ENCODE measurements around the gene SH3BP5L. TPM values are rescaled to one million over a fixed set of nuclear protein-coding genes. Genes with fewer than 3 reads are reported as not detected.
A peak's percentile ranks its signal among the peaks of the same experiment; 100 is the strongest.

Gene SH3BP5L
- total and polyA plus RNA-seq, 2 of the 13 experiments (the other 11 are each of a cell fraction or from before 2014, with no cell fraction given): 10.3 to 14.9 TPM

GRCh38 chr1:248825573-248825908 lies 174 bp downstream of the SH3BP5L start (continued):
- TF ChIP-seq IRF9 (CRISPR knock-in tag; IDR thresholded peaks at IDR 0.05; ENCODE audit: borderline replicate concordance): 0 out of 2 replicates have a peak, but pooled peaks have one; percentile 10
- no peak; the same call in none of the 2 replicates for TF ChIP-seq PATZ1 (CRISPR knock-in tag; IDR thresholded peaks at IDR 0.05)
- TF ChIP-seq ZNF142 (CRISPR knock-in tag; IDR thresholded peaks at IDR 0.05): no peak
- no peak for TF ChIP-seq HNRNPL (IDR thresholded peaks at IDR 0.05; ENCODE audit: low read depth, low read length)
- peak; percentile 28; the same call in 1 of the 2 replicates for TF ChIP-seq SAFB2 (CRISPR knock-in tag; IDR thresholded peaks at IDR 0.05; ENCODE audit: borderline replicate concordance, low read depth)
- TF ChIP-seq MNT (IDR thresholded peaks at IDR 0.05): peak; percentile 20; the same call in 1 of the 2 replicates
- no peak for TF ChIP-seq KDM4B (CRISPR knock-in tag; IDR thresholded peaks at IDR 0.05)
- TF ChIP-seq NCOR1 (IDR thresholded peaks at IDR 0.05; ENCODE audit: borderline replicate concordance, low read length): no peak
- TF ChIP-seq ZNF572 (CRISPR knock-in tag; IDR thresholded peaks at IDR 0.05): 0 out of 2 replicates have a peak, but pooled peaks have one; percentile 45
- TF ChIP-seq ZNF790 (CRISPR knock-in tag; IDR thresholded peaks at IDR 0.05; ENCODE audit: borderline replicate concordance): no peak
- TF ChIP-seq ELK4 (CRISPR knock-in tag; IDR thresholded peaks at IDR 0.05; ENCODE audit: borderline replicate concordance): no peak
- peak; percentile 13; the same call in 1 of the 2 replicates for TF ChIP-seq SNAI1 (CRISPR knock-in tag; IDR thresholded peaks at IDR 0.05; ENCODE audit: borderline replicate concordance)
- no peak for TF ChIP-seq RAD51 (IDR thresholded peaks at IDR 0.05; ENCODE audit: borderline replicate concordance)
- TF ChIP-seq BORCS8-MEF2B (CRISPR knock-in tag; IDR thresholded peaks at IDR 0.05): no peak
- 0 out of 2 replicates have a peak, but pooled peaks have one; percentile 29 for TF ChIP-seq FOXO1 (CRISPR knock-in tag; IDR thresholded peaks at IDR 0.05)
- 0 out of 2 replicates have a peak, but pooled peaks have one; percentile 7 for TF ChIP-seq FOXK1 (CRISPR knock-in tag; IDR thresholded peaks at IDR 0.05; ENCODE audit: borderline replicate concordance, low read depth)
- TF ChIP-seq ZNF576 (CRISPR knock-in tag; IDR thresholded peaks at IDR 0.05): 0 out of 2 replicates have a peak, but pooled peaks have one; percentile 15
- no peak for TF ChIP-seq ZNF7 (CRISPR knock-in tag; IDR thresholded peaks at IDR 0.05)
